GM18505 (cell line): ENCODE measurements around the gene KIAA0825.

Source experiments
- ATAC-seq: cut with Tn5 transposase; IDR thresholded peaks from one replicate; pipeline ENCODE4 v1.9.1; 2021; ENCODE audit not compliant: unreplicated experiment
- POLR2A ChIP-seq: IDR thresholded peaks from 4 replicates; pipeline ENCODE4 v1.6.1; 2011; ENCODE audit warnings: borderline replicate concordance; ENCODE audit not compliant: insufficient read depth, insufficient read length; ENCODE audit errors: extremely low read depth

KIAA0825 gene

DNA sequence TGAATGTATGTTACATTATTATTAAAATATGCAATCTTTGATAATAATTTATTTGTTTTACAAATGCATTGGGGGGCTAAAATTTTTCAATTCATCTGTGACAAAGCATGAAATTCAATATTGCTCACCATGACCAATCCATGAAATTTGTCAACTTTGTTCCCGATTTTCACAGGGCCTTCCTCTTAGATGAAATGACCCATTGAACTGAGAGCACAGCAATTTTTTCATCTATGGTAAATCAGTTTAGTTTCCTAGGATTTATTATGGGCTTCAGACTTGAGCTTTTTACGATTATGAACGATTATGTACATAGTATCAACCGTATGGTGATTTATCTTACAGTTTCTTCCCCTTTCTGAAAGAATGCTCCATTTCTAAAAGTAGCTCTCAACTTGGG is 157.3 kb downstream of the KIAA0825 start:
- ATAC-seq, result no peak
- no peak for TF ChIP-seq POLR2A

DNA sequence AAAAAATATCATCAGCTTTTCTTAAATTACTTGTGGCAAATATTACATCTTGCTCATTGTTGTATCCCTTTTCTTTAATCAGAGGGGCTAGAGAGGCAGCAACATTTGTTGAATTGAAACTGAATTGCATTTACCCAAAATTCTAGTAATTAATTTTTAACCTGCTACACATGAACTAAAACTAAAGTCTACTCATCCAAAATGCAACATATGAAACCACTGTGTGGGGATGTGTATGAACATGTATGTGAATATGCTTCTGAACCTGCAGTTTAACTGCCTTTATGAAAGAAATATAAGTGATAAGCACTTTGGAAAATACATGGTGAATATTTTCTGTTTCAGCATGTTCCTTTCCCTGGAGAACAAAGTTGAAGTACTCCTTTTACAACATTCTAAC is 158.5 kb downstream of the KIAA0825 start:
- TF ChIP-seq POLR2A, result no peak
- ATAC-seq, result no peak

DNA sequence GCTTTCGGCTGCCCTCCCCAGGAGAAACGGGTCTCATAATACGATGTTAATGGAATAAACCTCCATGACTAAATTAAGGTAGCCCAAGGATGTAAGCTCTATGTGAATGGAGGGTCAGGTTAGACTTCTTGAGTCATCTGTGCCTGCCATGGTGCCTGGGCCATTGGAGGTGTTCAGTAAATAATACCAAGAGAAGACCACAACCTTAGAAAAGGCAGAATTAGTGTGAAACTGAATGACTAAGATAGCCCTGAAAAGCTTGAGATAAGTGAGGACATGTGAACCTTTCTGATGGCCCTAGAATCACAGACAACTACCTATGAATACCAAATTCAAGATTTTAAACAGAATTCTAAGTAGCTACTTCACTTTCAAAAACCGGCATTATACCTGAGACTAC is 160.6 kb downstream of the KIAA0825 start:
- ATAC-seq, result no peak
- no peak for TF ChIP-seq POLR2A

DNA sequence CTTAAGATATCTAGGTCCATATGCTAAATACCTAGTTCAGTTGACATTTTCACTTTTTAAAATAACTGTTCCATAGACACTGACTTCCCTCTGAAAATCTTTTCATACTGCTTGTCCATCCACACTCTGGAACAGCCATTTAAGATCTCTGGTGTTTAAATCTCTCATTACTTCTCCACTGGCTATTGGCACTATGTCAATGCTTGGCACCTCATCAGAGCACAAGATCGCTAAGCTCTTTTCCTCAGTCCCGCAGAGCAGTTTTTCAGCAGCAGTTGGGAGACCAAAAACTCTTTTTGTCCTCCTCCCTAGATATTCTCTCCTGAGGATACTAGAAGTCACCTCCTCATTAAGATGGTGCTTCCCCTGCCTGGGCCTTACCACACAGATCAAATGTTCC is 172.7 kb downstream of the KIAA0825 start:
- no peak for ATAC-seq
- TF ChIP-seq POLR2A, result no peak

DNA sequence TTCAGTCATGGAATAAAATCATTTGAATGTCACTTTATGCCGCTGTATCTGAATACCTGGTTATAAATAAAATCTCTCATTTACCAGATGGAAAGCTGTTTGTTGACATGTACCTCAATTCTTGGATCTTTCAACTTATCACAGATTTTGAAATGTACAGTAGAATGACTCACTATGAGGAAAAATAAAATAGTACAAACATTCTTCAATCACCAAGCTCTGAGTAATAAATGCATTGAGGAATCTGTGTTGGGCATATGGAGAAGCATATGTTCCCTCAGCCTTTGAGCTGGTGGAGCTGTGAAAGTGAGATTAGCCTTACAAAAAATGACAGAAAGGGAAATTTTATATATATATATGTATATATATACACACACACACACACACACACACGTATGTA is 175.4 kb downstream of the KIAA0825 start:
- TF ChIP-seq POLR2A, result no peak
- ATAC-seq, result no peak

DNA sequence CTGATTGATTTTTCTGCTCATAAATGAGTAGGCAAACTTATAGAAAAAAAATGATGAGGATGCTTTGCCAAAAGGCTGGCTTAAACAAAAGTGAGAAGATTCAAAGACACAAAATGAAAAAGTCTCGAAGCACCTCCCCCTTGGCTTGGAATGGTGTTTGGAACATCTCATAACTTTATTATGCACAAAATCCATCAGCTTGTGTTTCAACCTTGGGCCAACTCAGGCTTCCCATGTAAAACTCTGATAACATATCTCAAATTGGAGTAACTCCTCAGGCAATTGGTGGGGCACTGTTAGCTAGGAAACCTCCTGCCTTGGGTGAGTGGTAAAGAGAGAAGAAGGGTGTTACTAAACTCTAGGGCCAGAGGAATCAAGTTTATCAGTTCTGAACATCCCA is 176.3 kb downstream of the KIAA0825 start:
- ATAC-seq, result no peak
- no peak for TF ChIP-seq POLR2A

DNA sequence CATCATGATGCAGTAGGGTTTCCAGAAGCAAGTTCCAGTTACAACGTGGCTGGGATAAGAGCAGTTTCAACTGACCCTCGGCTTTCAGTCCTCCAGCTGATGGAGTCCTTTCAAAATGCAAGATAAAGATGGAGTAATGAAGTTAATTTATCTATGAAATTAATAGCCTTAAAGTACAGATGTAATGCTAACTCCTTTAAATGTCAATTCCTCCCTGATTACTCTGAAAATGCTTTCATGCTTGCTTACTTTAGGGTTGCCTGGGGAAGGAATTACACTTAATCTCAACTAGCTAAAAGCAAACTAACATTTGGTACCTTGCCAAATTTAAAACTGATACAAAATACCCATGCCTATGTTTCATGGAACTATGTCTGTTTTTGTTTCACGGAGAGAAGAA is 178.4 kb downstream of the KIAA0825 start:
- ATAC-seq, result no peak
- no peak for TF ChIP-seq POLR2A

DNA sequence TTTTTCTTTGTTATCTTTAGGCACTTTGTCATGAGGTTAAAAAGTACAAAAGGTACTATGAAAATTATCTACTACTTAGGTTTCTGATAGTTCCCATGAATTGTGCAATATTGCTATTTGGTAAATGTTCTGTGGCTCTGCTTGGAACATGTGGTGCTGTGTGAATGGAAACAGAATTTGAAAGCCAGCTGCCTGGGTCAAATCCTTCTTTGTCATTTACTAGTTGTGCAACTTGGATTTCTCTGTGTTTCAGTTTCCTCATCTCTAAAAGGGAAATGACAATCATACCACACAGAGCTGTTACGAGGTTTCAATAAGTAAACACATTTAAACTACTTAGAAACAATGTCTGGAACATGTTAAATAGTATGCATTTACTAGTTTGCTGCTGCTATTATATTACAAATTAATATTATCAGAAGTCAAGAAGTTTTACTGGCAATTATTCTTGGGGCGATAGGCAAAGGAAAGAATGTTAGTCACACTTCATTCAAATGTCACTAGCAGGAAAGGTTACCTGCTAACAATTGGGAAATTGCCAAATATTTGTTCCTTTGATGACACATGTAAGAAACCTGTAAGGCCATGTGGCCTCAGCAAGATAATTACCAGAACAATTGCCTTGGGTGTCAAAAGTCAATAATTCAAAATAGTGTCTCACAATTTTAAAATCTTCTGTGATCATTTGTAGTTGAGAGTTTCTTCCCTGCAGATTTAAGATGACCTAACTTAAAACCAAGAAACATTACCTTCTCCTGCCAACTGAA is 184.8 kb downstream of the KIAA0825 start:
- no peak for ATAC-seq
- TF ChIP-seq POLR2A, result no peak

DNA sequence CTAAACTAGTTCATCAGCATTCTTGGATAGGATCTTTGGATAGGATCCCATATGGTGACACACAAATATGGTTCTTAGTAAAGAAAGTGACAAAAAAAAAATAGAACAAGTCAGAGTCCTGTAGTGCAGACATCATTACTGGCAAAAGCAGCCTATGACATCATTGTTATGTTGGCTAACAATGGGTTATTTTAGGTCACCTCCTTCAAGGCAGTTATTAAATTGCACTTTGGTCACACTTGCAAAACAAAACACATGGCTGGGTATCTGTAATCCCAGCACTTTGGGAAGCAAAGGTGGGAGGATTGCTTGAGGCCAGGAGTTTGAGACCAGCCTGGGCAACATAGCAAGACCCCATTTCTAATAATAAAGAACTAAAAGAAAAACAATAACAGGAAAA is 185.9 kb downstream of the KIAA0825 start:
- TF ChIP-seq POLR2A, result no peak
- ATAC-seq, result no peak

DNA sequence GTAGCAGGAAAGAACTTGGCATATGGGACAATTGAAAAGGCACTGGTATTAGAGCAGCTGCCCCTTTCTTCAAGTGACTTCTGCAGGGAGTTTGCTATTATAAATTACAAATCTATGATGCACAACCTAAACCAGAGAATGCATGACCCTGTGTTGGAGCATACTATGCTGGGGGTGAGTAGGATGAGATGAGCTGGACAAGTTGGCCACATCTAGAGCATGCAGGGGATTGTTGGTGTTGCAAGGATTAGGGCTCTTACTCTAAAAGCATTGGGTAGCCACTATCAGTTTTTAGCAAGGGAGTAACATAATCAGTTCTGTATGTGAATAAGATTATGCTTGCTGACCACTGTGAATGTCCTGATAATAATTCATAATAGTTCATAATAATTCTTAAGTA is 186.7 kb downstream of the KIAA0825 start:
- no peak for ATAC-seq
- TF ChIP-seq POLR2A, result no peak

DNA sequence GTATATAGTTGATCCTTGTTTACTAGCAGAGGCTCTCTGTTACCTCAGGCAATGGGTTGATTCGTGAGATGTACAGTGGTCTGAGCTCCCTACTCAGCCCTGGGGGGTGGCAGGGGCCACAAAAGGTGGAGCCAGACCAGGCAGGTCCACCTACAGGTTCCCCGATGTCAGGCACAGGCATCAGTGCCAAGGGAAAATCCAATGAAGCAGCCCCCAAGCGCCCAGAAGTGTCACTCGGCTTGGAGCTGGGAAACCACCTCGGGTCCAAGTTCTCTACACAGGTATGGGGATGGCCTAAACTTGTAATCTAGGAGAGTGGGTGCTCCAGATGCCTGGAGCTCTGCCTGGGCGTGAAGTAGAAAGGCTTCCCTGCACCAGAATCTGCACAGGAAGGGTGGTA is 188.8 kb downstream of the KIAA0825 start:
- no peak for TF ChIP-seq POLR2A
- no peak for ATAC-seq

DNA sequence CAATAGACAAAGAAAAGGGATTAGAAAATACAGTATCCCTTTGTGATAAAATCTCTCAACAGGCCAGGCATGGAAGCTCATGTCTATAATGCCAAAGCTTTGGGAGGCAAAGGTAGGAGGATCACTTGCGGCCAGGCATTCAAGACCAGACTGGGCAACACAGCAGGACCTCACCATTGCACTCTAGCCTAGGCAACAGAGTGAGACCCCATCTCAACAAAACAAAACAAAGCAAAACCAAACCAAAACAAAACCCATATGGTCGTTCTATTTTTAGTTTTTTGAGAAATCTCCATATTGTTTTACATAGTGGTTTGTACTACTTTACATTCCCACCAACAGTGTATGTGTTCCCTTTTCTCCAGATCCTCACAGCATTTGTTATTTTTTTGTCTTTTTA is 193.0 kb downstream of the KIAA0825 start:
- ATAC-seq, result no peak
- no peak for TF ChIP-seq POLR2A

DNA sequence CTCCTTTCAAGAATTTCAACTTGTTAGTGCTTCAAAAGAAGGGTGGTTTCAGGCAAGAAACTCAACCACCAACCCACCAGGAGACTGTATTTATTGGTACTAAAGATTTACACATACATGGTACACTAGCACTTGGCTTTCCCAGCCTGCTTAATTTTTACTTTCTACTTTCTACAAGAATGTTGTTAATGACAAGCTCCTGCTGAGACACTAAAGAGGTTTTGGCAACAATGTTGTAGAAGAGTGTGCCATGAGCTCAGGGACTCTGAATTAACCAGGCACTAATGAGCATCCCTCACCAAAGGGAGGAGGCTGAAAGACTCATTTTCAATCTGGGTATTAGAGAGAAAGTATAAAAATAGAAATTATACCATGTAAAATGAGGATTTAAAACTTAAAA is 195.0 kb downstream of the KIAA0825 start:
- ATAC-seq, result no peak
- TF ChIP-seq POLR2A, result no peak

DNA sequence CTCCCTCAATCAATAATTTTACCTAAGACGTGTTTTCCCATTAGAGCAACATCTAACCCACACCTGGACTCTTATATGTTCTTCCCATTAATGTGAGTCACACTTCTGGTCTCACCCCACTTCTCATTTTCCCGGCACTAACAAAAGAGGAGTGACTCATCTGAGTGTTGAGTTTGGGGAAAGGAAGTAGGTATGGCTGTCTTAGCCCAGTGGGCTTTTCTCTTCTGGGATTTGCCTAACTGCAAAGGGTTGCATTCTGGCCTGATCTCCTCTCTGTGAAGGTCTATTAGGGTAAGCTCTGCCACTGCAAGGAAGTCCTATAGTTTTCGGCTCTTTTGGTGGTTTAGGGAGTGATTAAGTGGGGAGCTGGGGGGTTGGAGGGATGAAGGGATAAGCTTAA is 195.6 kb downstream of the KIAA0825 start:
- no peak for ATAC-seq
- TF ChIP-seq POLR2A, result no peak

DNA sequence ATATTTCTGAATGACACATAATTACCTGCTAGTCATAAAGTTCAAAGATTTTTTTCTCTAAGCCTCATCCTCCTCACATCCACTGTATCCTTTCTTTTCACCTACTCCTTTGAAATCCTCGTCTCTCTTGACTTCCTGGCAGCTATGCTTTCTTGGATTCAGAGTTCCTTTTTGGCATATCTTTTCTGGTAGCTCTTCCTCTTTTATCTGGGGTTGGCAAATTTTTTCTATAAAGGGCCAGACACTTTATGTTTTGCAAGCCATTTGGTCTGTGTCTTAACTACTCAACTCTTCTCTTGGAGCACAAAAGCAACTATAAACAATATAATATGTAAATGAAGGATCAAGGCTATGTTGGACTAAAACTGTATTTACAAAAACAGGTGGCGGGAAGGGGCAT is 197.5 kb downstream of the KIAA0825 start:
- ATAC-seq, result no peak
- no peak for TF ChIP-seq POLR2A

DNA sequence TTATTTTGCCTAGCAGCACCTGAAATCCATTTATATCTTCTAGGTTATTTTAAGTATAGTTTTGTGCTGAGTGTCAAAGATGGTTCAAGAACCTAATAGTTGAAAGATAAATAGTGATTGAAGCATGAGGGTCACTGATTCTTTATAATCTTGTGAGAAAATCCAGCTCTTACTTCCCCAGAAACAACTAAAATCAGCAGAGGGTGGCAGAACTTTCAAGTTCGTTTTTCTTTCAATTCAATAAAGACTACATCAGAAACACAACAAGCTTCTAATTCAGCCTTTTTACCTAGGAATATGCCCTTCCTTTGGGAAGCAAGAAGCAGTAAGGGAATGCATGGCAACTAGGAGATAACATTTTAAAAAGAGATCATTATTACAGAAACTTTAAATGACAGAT is 202.6 kb downstream of the KIAA0825 start:
- TF ChIP-seq POLR2A, result no peak
- ATAC-seq, result no peak

DNA sequence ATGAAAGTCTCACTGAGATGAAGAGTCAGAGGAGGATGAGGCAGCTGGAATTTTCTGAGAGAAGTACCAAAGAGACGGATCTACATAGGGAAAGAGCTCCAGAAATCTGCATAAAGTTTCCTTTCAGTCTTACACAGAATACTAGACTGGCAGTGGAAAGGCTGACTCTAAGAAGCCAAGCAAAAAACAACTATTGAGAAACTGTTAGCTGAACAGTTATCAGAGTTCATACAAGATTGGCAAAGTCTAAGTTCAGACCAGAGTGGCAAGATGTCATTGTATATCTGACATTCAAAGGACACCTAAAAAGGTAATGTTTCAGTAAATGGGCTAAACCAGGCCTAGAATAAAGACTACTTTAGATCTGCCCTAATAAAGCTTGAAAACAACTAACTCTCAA is 209.0 kb downstream of the KIAA0825 start:
- TF ChIP-seq POLR2A, result no peak
- no peak for ATAC-seq
